Neural cell (in vitro differentiated cells): Measurements from ENCODE around the gene CD47. TPM values are rescaled to one million over a fixed set of nuclear protein-coding genes. Genes with fewer than 3 reads are reported as not detected.

Experiments used
- H2AFZ ChIP-seq: fragments of 200-600, 300-800 bp; sonication (generic), shearing (Covaris generic); 2 replicates; pipeline ENCODE4 v1.6.0; 2014; ENCODE audit warnings: low read depth, mild to moderate bottlenecking, antibody characterized with exemption, low read length, moderate library complexity
- H3F3A ChIP-seq: fragments of 200-600 bp; shearing (Covaris generic); 2 replicates; pipeline ENCODE4 v1.6.1; 2016; ENCODE audit warnings: mild to moderate bottlenecking, moderate library complexity, mixed read lengths, antibody characterized with exemption, low read length; ENCODE audit not compliant: insufficient read depth, poor library complexity, severe bottlenecking
- H3K27ac ChIP-seq: fragments of 200-600, 300-800 bp; sonication (generic), shearing (Covaris generic); 2 replicates; pipeline ENCODE4 v1.5.1; 2014; ENCODE audit warnings: mild to moderate bottlenecking, low read length, moderate library complexity
- H3K27me3 ChIP-seq: fragments of 300-800, 200-600 bp; sonication (generic), shearing (Covaris generic); 2 replicates; pipeline ENCODE4 v1.6.0; 2014; ENCODE audit warnings: mild to moderate bottlenecking, low read depth, low read length, moderate library complexity; ENCODE audit not compliant: insufficient read depth
- H3K36me3 ChIP-seq: fragments of 300-800, 200-600 bp; sonication (generic), shearing (Covaris generic); 2 replicates; pipeline ENCODE4 v1.5.1; 2014; ENCODE audit warnings: mild to moderate bottlenecking, antibody characterized with exemption, low read length, moderate library complexity; ENCODE audit not compliant: insufficient read depth
- H3K4me2 ChIP-seq: fragments of 300-800, 200-600 bp; sonication (generic), shearing (Covaris generic); 2 replicates; pipeline ENCODE4 v1.6.0; 2014; ENCODE audit warnings: mild to moderate bottlenecking, low read length
- H3K4me3 ChIP-seq: fragments of 300-800, 200-600 bp; sonication (generic), shearing (Covaris generic); 2 replicates; pipeline ENCODE4 v1.5.1; 2014; ENCODE audit warnings: mild to moderate bottlenecking, low read length, moderate library complexity
- H3K79me2 ChIP-seq: fragments of 200-600 bp; shearing (Covaris generic); replicated peaks from 2 replicates; pipeline ENCODE4 v1.6.0; 2014; ENCODE audit warnings: mild to moderate bottlenecking, low read length, moderate library complexity; ENCODE audit not compliant: insufficient read depth
- H3K9ac ChIP-seq: fragments of 300-800, 200-600 bp; sonication (generic), shearing (Covaris generic); 2 replicates; pipeline ENCODE4 v1.6.1; 2016; ENCODE audit warnings: mild to moderate bottlenecking, low read length, mixed read lengths
- H3K9me2 ChIP-seq: fragments of 200-600 bp; shearing (Covaris generic); 2 replicates; pipeline ENCODE4 v1.6.1; 2016; ENCODE audit warnings: mild to moderate bottlenecking, low read length, mixed read lengths; ENCODE audit not compliant: insufficient read depth
- H3K9me3 ChIP-seq: fragments of 200-600, 300-800 bp; sonication (generic), shearing (Covaris generic); 2 replicates; pipeline ENCODE4 v1.6.1; 2016; ENCODE audit warnings: mild to moderate bottlenecking, mixed run types, low read length, moderate library complexity, mixed read lengths
- H4K20me1 ChIP-seq: fragments of 200-600 bp; shearing (Covaris generic); 2 replicates; pipeline ENCODE4 v1.6.1; 2016; ENCODE audit warnings: mild to moderate bottlenecking, mixed run types; ENCODE audit not compliant: insufficient read depth
- EP300 ChIP-seq: fragments of 450-650 bp; conservative IDR thresholded peaks from 2 replicates; pipeline ENCODE4 v1.6.1; 2014; ENCODE audit warnings: antibody characterized with exemption, mild to moderate bottlenecking, moderate library complexity; ENCODE audit not compliant: poor library complexity, severe bottlenecking
- EZH2 ChIP-seq: fragments of 200-600, 300-800 bp; shearing (Covaris generic), sonication (generic); IDR thresholded peaks from 2 replicates; pipeline ENCODE4 v1.6.1; 2014; ENCODE audit warnings: antibody characterized with exemption, low read length, borderline replicate concordance, mild to moderate bottlenecking; ENCODE audit not compliant: insufficient read depth, poor library complexity, severe bottlenecking
- MXI1 ChIP-seq: fragments of 450-650 bp; conservative IDR thresholded peaks from 2 replicates; pipeline ENCODE4 v1.6.1; 2014; ENCODE audit warnings: antibody characterized with exemption, mild to moderate bottlenecking; ENCODE audit not compliant: poor library complexity, severe bottlenecking
- POLR2AphosphoS5 ChIP-seq: IDR thresholded peaks from 2 replicates; pipeline ENCODE4 v1.6.1; 2012
- RAD21 ChIP-seq: fragments of 450-650 bp; conservative IDR thresholded peaks from 2 replicates; pipeline ENCODE4 v1.6.1; 2014; ENCODE audit warnings: antibody characterized with exemption, mild to moderate bottlenecking, moderate library complexity
- SMC3 ChIP-seq: fragments of 450-650 bp; conservative IDR thresholded peaks from 2 replicates; pipeline ENCODE4 v1.6.1; 2014; ENCODE audit warnings: antibody characterized with exemption, mild to moderate bottlenecking, moderate library complexity; ENCODE audit not compliant: poor library complexity
- TAF1 ChIP-seq: IDR thresholded peaks from 2 replicates; pipeline ENCODE4 v1.6.1; 2012; ENCODE audit warnings: low read depth
- polyA plus RNA-seq: library from polyadenylated mRNA; depleted of rRNA; stranded (reverse); fragments of >200 nt; gene quantifications from 2 replicates; pipeline ENCODE4 v1.2.3, GENCODE V29; 2014
- TF ChIP-seq, protein P1 (sequence below): IDR thresholded peaks from 2 replicates; pipeline ENCODE4 v1.6.1; 2012; ENCODE audit warnings: borderline replicate concordance
- TF ChIP-seq, protein P2 (sequence below): fragments of 450-650 bp; IDR thresholded peaks from 2 replicates; pipeline ENCODE4 v1.5.1; 2014; ENCODE audit warnings: antibody characterized with exemption, mild to moderate bottlenecking, moderate library complexity; ENCODE audit not compliant: poor library complexity, severe bottlenecking

CD47 gene
- polyA plus RNA-seq, 1 donor from 2014 or later = 128 TPM

DNA sequence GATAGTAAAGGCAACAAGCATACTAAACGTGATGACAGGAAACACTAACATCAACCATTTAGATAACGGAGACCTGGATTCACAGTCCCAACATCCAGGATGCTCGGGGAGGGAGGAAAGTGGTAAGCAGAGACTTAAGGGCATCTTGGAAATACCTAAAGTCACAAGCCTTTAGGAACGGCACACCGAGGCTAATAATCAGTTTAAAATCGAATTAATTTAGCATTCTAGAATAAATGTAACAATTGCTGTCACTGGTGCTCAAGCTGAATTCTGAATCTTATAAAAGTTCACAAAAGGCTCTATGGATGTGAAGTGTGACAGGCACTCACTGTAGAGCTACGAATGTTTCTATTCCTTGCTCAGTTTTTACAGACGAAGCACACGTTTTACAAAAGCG, 1.3 kb downstream of the CD47 start:
- Histone ChIP-seq H4K20me1 (no peaks in the 10 kb centered on the region), H3K27me3 (no peaks in the 10 kb centered on the region), H3K79me2 (peaks cover 24% of the 10 kb centered on the region), H3K9me2 (no peaks in the 10 kb centered on the region), H3K36me3 (no peaks in the 10 kb centered on the region), H3K9ac (peak overlapping the region; percentile 77), H3K9me3 (no peaks in the 10 kb centered on the region), H3F3A (no peaks in the 10 kb centered on the region), H3K27ac (no peak overlapping the region), H3K4me3 (peak overlapping the region; percentile 70), H3K4me2 (peak overlapping the region; percentile 70), H2AFZ (no peak overlapping the region)
- TF ChIP-seq RAD21 (peak; percentile 14), EP300 (no peak)

DNA sequence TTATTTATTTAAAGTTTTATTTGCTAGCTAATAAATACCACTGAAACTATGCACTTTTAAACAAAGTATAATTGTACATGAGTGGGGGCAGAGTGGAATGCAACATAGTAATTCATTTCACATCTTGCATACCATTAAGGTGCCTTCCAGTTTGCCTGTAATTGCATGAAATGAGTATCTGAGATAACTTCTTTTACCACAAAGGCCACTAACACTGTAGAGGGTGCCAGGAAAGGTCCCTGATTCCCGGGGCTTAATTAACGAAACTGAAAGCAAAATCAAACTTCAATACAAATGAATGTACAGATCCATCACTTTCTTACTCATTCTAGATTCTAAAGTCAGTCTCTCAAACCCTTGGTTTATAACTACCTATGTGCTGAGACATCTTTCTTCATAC, 2.1 kb downstream of the CD47 start:
- no peaks in the 10 kb centered on the region for H3K36me3 ChIP-seq
- H3K9me3 ChIP-seq = no peaks in the 10 kb centered on the region
- H3K4me3 ChIP-seq = peak overlapping the region; percentile 70
- no peaks in the 10 kb centered on the region for H4K20me1 ChIP-seq
- TF ChIP-seq TAF1 (no peak), MXI1 (no peak), EP300 (no peak), SMC3 (no peak), RAD21 (no peak), POLR2AphosphoS5 (no peak), EZH2 (no peak)
- TF ChIP-seq, protein P1, sequence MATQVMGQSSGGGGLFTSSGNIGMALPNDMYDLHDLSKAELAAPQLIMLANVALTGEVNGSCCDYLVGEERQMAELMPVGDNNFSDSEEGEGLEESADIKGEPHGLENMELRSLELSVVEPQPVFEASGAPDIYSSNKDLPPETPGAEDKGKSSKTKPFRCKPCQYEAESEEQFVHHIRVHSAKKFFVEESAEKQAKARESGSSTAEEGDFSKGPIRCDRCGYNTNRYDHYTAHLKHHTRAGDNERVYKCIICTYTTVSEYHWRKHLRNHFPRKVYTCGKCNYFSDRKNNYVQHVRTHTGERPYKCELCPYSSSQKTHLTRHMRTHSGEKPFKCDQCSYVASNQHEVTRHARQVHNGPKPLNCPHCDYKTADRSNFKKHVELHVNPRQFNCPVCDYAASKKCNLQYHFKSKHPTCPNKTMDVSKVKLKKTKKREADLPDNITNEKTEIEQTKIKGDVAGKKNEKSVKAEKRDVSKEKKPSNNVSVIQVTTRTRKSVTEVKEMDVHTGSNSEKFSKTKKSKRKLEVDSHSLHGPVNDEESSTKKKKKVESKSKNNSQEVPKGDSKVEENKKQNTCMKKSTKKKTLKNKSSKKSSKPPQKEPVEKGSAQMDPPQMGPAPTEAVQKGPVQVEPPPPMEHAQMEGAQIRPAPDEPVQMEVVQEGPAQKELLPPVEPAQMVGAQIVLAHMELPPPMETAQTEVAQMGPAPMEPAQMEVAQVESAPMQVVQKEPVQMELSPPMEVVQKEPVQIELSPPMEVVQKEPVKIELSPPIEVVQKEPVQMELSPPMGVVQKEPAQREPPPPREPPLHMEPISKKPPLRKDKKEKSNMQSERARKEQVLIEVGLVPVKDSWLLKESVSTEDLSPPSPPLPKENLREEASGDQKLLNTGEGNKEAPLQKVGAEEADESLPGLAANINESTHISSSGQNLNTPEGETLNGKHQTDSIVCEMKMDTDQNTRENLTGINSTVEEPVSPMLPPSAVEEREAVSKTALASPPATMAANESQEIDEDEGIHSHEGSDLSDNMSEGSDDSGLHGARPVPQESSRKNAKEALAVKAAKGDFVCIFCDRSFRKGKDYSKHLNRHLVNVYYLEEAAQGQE = no peak
- TF ChIP-seq, protein P2, sequence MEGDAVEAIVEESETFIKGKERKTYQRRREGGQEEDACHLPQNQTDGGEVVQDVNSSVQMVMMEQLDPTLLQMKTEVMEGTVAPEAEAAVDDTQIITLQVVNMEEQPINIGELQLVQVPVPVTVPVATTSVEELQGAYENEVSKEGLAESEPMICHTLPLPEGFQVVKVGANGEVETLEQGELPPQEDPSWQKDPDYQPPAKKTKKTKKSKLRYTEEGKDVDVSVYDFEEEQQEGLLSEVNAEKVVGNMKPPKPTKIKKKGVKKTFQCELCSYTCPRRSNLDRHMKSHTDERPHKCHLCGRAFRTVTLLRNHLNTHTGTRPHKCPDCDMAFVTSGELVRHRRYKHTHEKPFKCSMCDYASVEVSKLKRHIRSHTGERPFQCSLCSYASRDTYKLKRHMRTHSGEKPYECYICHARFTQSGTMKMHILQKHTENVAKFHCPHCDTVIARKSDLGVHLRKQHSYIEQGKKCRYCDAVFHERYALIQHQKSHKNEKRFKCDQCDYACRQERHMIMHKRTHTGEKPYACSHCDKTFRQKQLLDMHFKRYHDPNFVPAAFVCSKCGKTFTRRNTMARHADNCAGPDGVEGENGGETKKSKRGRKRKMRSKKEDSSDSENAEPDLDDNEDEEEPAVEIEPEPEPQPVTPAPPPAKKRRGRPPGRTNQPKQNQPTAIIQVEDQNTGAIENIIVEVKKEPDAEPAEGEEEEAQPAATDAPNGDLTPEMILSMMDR = no peak
- peaks cover 24% of the 10 kb centered on the region for H3K79me2 ChIP-seq
- H3F3A ChIP-seq = no peaks in the 10 kb centered on the region
- H3K27me3 ChIP-seq = no peaks in the 10 kb centered on the region
- H3K9ac ChIP-seq = no peak overlapping the region
- H3K9me2 ChIP-seq = no peaks in the 10 kb centered on the region
- peak overlapping the region; percentile 70 for H3K4me2 ChIP-seq
- no peak overlapping the region for H2AFZ ChIP-seq
- H3K27ac ChIP-seq = no peak overlapping the region

DNA sequence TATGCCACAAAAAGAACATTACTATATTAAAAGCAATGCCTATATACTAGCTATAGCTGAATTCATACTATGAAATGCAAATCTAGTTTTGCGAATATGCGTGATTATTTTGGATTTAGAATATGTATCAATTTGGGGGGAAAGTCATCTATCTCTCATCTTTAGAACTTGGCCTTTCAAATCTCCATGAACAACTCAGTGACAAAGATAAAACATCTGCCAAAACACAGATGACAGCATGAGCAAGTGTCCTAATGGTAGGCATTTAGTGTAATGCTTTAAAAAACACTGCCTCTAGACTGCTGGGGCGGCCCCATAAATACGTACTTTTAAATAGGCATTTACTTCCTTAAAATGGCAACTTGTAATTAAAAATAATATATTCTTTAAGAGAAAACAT, 2.7 kb downstream of the CD47 start:
- Histone ChIP-seq H3K79me2 (peaks cover 24% of the 10 kb centered on the region), H3K9ac (no peak overlapping the region), H3K9me3 (no peaks in the 10 kb centered on the region), H3K4me3 (peak overlapping the region; percentile 70), H3K4me2 (no peak overlapping the region), H3K36me3 (no peaks in the 10 kb centered on the region), H3F3A (no peaks in the 10 kb centered on the region), H3K27ac (no peak overlapping the region), H2AFZ (no peak overlapping the region), H3K9me2 (no peaks in the 10 kb centered on the region), H4K20me1 (no peaks in the 10 kb centered on the region), H3K27me3 (no peaks in the 10 kb centered on the region)
- TF ChIP-seq, protein P1 = no peak
- no peak for TF ChIP-seq EZH2
- no peak for TF ChIP-seq POLR2AphosphoS5
- TF ChIP-seq, protein P2 = no peak
- TF ChIP-seq EP300 = no peak
- no peak for TF ChIP-seq SMC3
- no peak for TF ChIP-seq RAD21
- TF ChIP-seq TAF1 = no peak
